Fibroblast of lung (primary cell): ENCODE data around the gene TMEM176B. TPM values are rescaled to one million over a fixed set of nuclear protein-coding genes. Genes with fewer than 3 reads are reported as not detected.

ENCODE experiments used
- DNase-seq, 2 donors: peaks; one replicate each; pipeline versions ENCODE4 v3.0.0 to v3.0.0-alpha.2; 2010; ENCODE audit warnings: low read depth in 2 of 2
- H2AFZ ChIP-seq: 2 replicates; pipeline ENCODE4 v1.5.1; 2012; ENCODE audit warnings: low read length, control low read depth, inconsistent platforms
- H3K27ac ChIP-seq: 2 replicates; pipeline ENCODE4 v1.5.1; 2011; ENCODE audit warnings: low read length, control low read depth; ENCODE audit not compliant: insufficient read depth
- H3K27me3 ChIP-seq: 2 replicates; pipeline ENCODE4 v1.5.1; 2011; ENCODE audit warnings: mild to moderate bottlenecking, low read length; ENCODE audit not compliant: control insufficient read depth, insufficient read depth
- H3K36me3 ChIP-seq: 2 replicates; pipeline ENCODE4 v1.5.1; 2011; ENCODE audit warnings: low read length; ENCODE audit not compliant: control insufficient read depth, insufficient read depth
- H3K4me1 ChIP-seq: 2 replicates; pipeline ENCODE4 v1.5.1; 2011; ENCODE audit warnings: low read length; ENCODE audit not compliant: control insufficient read depth, insufficient read depth; ENCODE audit errors: extremely low read depth
- H3K4me2 ChIP-seq: 2 replicates; pipeline ENCODE4 v1.5.1; 2011; ENCODE audit warnings: low read length, control low read depth; ENCODE audit not compliant: insufficient read depth; ENCODE audit errors: extremely low read depth
- H3K4me3 ChIP-seq, 4 experiments: fragments of 200-600 bp in 1 of 4; sonication (generic) in 1 of 4; replicated peaks in 1 of 4; 2 replicates each; pipeline ENCODE4 v1.5.1; 2011 to 2016; ENCODE audit warnings: low read length in 4 of 4, low read depth in 3 of 4, mild to moderate bottlenecking in 3 of 4, control low read depth in 2 of 4, inconsistent platforms in 1 of 4, mixed read lengths in 1 of 4; ENCODE audit not compliant: insufficient read depth in 1 of 4; ENCODE audit errors: control extremely low read depth in 1 of 4
- H3K79me2 ChIP-seq: 2 replicates; pipeline ENCODE4 v1.5.1; 2012; ENCODE audit warnings: mild to moderate bottlenecking, low read length, inconsistent platforms; ENCODE audit not compliant: control insufficient read depth, insufficient read depth
- H3K9ac ChIP-seq: 2 replicates; pipeline ENCODE4 v1.5.1; 2011; ENCODE audit warnings: mild to moderate bottlenecking, low read length, control low read depth; ENCODE audit not compliant: insufficient read depth
- H3K9me3 ChIP-seq: 2 replicates; pipeline ENCODE4 v1.5.1; 2012; ENCODE audit warnings: low read depth, low read length; ENCODE audit not compliant: control insufficient read depth, insufficient read depth
- H4K20me1 ChIP-seq: 2 replicates; pipeline ENCODE4 v1.5.1; 2011; ENCODE audit warnings: low read length; ENCODE audit not compliant: control insufficient read depth, insufficient read depth; ENCODE audit errors: extremely low read depth
- CTCF ChIP-seq, 2 donors: IDR thresholded peaks in 1 of 2; conservative IDR thresholded peaks in 1 of 2; 1 replicate in 1 of 2; 2 replicates in 1 of 2; pipeline ENCODE4 v1.5.1; 2011 to 2012; ENCODE audit warnings: low read length in 2 of 2, control low read depth in 1 of 2, inconsistent platforms in 1 of 2, low read depth in 1 of 2, mild to moderate bottlenecking in 1 of 2
- EZH2 ChIP-seq: IDR thresholded peaks from 2 replicates; pipeline ENCODE4 v1.5.1; 2012; ENCODE audit warnings: low read length, control low read depth, mild to moderate bottlenecking; ENCODE audit errors: missing control alignments
- polyA plus RNA-seq, 2 donors: library from polyadenylated mRNA; depleted of rRNA in 1 of 2; stranded (reverse) in 1 of 2; unstranded in 1 of 2; fragments of >200 nt; gene quantifications; 2 replicates each; pipeline ENCODE4 v1.2.1, GENCODE V29; 2011 to 2012; ENCODE audit warnings: missing spikeins in 1 of 2
- total RNA-seq: library from RNA; depleted of rRNA; stranded (reverse); fragments of >200 nt; gene quantifications from 2 replicates; pipeline ENCODE4 v1.2.1, GENCODE V29; 2014

TMEM176B gene
- total and polyA plus RNA-seq, 2 donors (not counting 1 experiment from before 2014, with no cell fraction given), result 0.78 to 26.8 TPM

GRCh38 chr7:150831851-150832250, 31.7 kb upstream of the TMEM176B start:
- no peak for DNase-seq

GRCh38 chr7:150830937-150831336, 30.8 kb upstream of the TMEM176B start:
- no peak overlapping the region for H3K27ac ChIP-seq
- H3K4me2 ChIP-seq, result no peak overlapping the region
- H3K4me3 ChIP-seq, result no peak overlapping the region
- no peak overlapping the region for H2AFZ ChIP-seq
- H3K79me2 ChIP-seq, result no peaks in the 10 kb centered on the region
- H3K36me3 ChIP-seq, result no peaks in the 10 kb centered on the region
- no peak overlapping the region for H3K9ac ChIP-seq
- no peaks in the 10 kb centered on the region for H4K20me1 ChIP-seq
- no peaks in the 10 kb centered on the region for H3K27me3 ChIP-seq
- no peaks in the 10 kb centered on the region for H3K4me1 ChIP-seq
- DNase-seq, result no peak
- H3K9me3 ChIP-seq, result no peaks in the 10 kb centered on the region
- TF ChIP-seq CTCF (conservative IDR thresholded peaks at IDR 0.05 in 1 of 2, IDR thresholded peaks at IDR 0.05 in 1 of 2; ENCODE audit: low read depth in 1 of 2, low read length in 2 of 2) (no peak), EZH2 (no peak)

More at GRCh38 chr7:150831851-150832250, 31.7 kb upstream of the TMEM176B start:
- no peak overlapping the region for H3K9ac ChIP-seq
- TF ChIP-seq EZH2 (no peak), CTCF (conservative IDR thresholded peaks at IDR 0.05 in 1 of 2, IDR thresholded peaks at IDR 0.05 in 1 of 2; ENCODE audit: low read depth in 1 of 2, low read length in 2 of 2) (no peak)
- no peaks in the 10 kb centered on the region for H3K36me3 ChIP-seq
- H2AFZ ChIP-seq, result no peak overlapping the region
- H4K20me1 ChIP-seq, result no peaks in the 10 kb centered on the region
- no peak overlapping the region for H3K27ac ChIP-seq
- no peaks in the 10 kb centered on the region for H3K9me3 ChIP-seq
- no peaks in the 10 kb centered on the region for H3K27me3 ChIP-seq
- H3K4me3 ChIP-seq, result no peak overlapping the region
- H3K4me1 ChIP-seq, result no peaks in the 10 kb centered on the region
- no peak overlapping the region for H3K4me2 ChIP-seq
- H3K79me2 ChIP-seq, result no peaks in the 10 kb centered on the region

- no peak for DNase-seq
- H3K9me3 ChIP-seq, result no peaks in the 10 kb centered on the region
- no peaks in the 10 kb centered on the region for H3K36me3 ChIP-seq
- no peak overlapping the region for H3K9ac ChIP-seq
- H3K27me3 ChIP-seq, result no peaks in the 10 kb centered on the region
- H4K20me1 ChIP-seq, result no peaks in the 10 kb centered on the region
- H3K4me1 ChIP-seq, result no peaks in the 10 kb centered on the region
- no peak overlapping the region for H3K4me3 ChIP-seq
- no peak overlapping the region for H2AFZ ChIP-seq
- no peak for TF ChIP-seq CTCF (conservative IDR thresholded peaks at IDR 0.05 in 1 of 2, IDR thresholded peaks at IDR 0.05 in 1 of 2; ENCODE audit: low read depth in 1 of 2, low read length in 2 of 2)
- TF ChIP-seq EZH2, result no peak
- no peak overlapping the region for H3K4me2 ChIP-seq
- no peaks in the 10 kb centered on the region for H3K79me2 ChIP-seq
- no peak overlapping the region for H3K27ac ChIP-seq
These were observed 29.3 kb upstream of the TMEM176B start for GRCh38 chr7:150829426-150829825.
